NCI-H2171 treated with DMSO at 0.1 percent for 48 hours (cell line): ENCODE results near the gene LAMTOR4.
"Not testable (repeated sequence)": the region's sequence is repeated elsewhere in the genome, so short reads cannot be mapped to it uniquely, and the experiment has no call there.

ENCODE experiments used
- DNase-seq: peaks from one replicate; lab custom pipeline; 2025; lab: John Stamatoyannopoulos, UW

LAMTOR4 gene

GRCh38 chr7:100122568-100122967 lies 26.1 kb upstream of the LAMTOR4 start:
- DNase-seq: no peak

GRCh38 chr7:100124301-100125230 lies 24.2 kb upstream of the LAMTOR4 start:
- DNase-seq: no peak

- no peak for DNase-seq
These were observed 22.3 kb upstream of the LAMTOR4 start for GRCh38 chr7:100126239-100126930.

GRCh38 chr7:100126931-100127865 lies 21.5 kb upstream of the LAMTOR4 start, which contains the start of gene MBLAC1:
TSS of gene MBLAC1 (plus strand) at chr7:100126967. CDS start at chr7:100127396, 429 bp downstream.
- peak; percentile 94 for DNase-seq

GRCh38 chr7:100127866-100128636 lies 20.7 kb upstream of the LAMTOR4 start:
- DNase-seq: peak; percentile 41

- DNase-seq: no peak
These were observed 20.1 kb upstream of the LAMTOR4 start for GRCh38 chr7:100128637-100128963.

- DNase-seq: not testable (repeated sequence)
These were observed 18.5 kb upstream of the LAMTOR4 start for GRCh38 chr7:100130220-100130607.

GRCh38 chr7:100130608-100131453 lies 17.9 kb upstream of the LAMTOR4 start:
- peak; percentile 49 for DNase-seq

GRCh38 chr7:100132126-100132525 lies 16.6 kb upstream of the LAMTOR4 start:
- no peak for DNase-seq

GRCh38 chr7:100132697-100133151 lies 16.0 kb upstream of the LAMTOR4 start:
- DNase-seq: peak; percentile 71

GRCh38 chr7:100137851-100138760 lies 10.6 kb upstream of the LAMTOR4 start:
- peak; percentile 33 for DNase-seq

GRCh38 chr7:100141555-100141949 lies 7.2 kb upstream of the LAMTOR4 start:
- no peak for DNase-seq

GRCh38 chr7:100142461-100142860 lies 6.3 kb upstream of the LAMTOR4 start:
- DNase-seq: no peak

- DNase-seq: not testable (repeated sequence)
These were observed 2.4 kb upstream of the LAMTOR4 start for GRCh38 chr7:100146350-100146749.

GRCh38 chr7:100147278-100147677 lies 1.4 kb upstream of the LAMTOR4 start:
- DNase-seq: no peak

- no peak for DNase-seq
These were observed 526 bp upstream of the LAMTOR4 start for GRCh38 chr7:100148225-100148558.

GRCh38 chr7:100152404-100152803 lies 3.7 kb downstream of the LAMTOR4 start:
- no peak for DNase-seq

- no peak for DNase-seq
These were observed 4.4 kb downstream of the LAMTOR4 start for GRCh38 chr7:100152937-100153666.
